Measurements from ENCODE around the gene CNNM2. TPM values are rescaled to one million over a fixed set of nuclear protein-coding genes. Genes with fewer than 3 reads are reported as not detected.

The CNNM2 gene
- total RNA-seq, 2 donors from 2014 or later, result 14.7 to 17.9 TPM

GRCh38 chr10:103120546-103120945, 202.5 kb downstream of the CNNM2 start:
- Histone ChIP-seq H3K27ac (ENCODE audit: low read depth, low read length) (no peak overlapping the region), H3K9ac (ENCODE audit: extremely low read depth, low read length, poor library complexity, severe bottlenecking) (no peak overlapping the region), H3K36me3 (ENCODE audit: control insufficient read depth, insufficient read depth, low read length) (peaks cover 7% of the 10 kb centered on the region), H3K4me3 (ENCODE audit: low read length) (no peak overlapping the region), H3K9me3 (ENCODE audit: control insufficient read depth, low read length) (no peaks in the 10 kb centered on the region), H3K27me3 (ENCODE audit: control insufficient read depth, insufficient read depth, low read length, poor library complexity, severe bottlenecking) (no peaks in the 10 kb centered on the region), H3K4me1 (ENCODE audit: control insufficient read depth, insufficient read depth, low read length) (peaks cover 22% of the 10 kb centered on the region)
- Mint-ChIP-seq H3K9me3 (no peaks in the 10 kb centered on the region), H3K36me3 (ENCODE audit: low read depth) (peaks cover 9% of the 10 kb centered on the region), H3K27me3 (ENCODE audit: insufficient read depth) (no peaks in the 10 kb centered on the region), H3K4me3 (no peak overlapping the region), H3K27ac (no peak overlapping the region), H3K4me1 (peaks cover 27% of the 10 kb centered on the region)
- DNase-seq, result no peak
- no peak for TF ChIP-seq CTCF (conservative IDR thresholded peaks at IDR 0.05)
- WGBS, 2 experiments (ENCODE audit: insufficient coverage in 1 of 2, insufficient read length in 1 of 2), result 83 to 98% methylated on average over 1 to 2 of the region's 2 CpGs

GRCh38 chr10:103120977-103121735, 203.1 kb downstream of the CNNM2 start:
- no peak overlapping the region for H3K9ac ChIP-seq (ENCODE audit: extremely low read depth, low read length, poor library complexity, severe bottlenecking)
- peaks cover 21% of the 10 kb centered on the region for H3K4me1 ChIP-seq (ENCODE audit: control insufficient read depth, insufficient read depth, low read length)
- Mint-ChIP-seq H3K4me3 (no peak overlapping the region), H3K4me1 (peaks cover 33% of the 10 kb centered on the region), H3K9me3 (no peaks in the 10 kb centered on the region), H3K27ac (no peak overlapping the region), H3K36me3 (ENCODE audit: low read depth) (peaks cover 12% of the 10 kb centered on the region), H3K27me3 (ENCODE audit: insufficient read depth) (no peaks in the 10 kb centered on the region)
- H3K9me3 ChIP-seq (ENCODE audit: control insufficient read depth, low read length), result no peaks in the 10 kb centered on the region
- no peaks in the 10 kb centered on the region for H3K27me3 ChIP-seq (ENCODE audit: control insufficient read depth, insufficient read depth, low read length, poor library complexity, severe bottlenecking)
- H3K27ac ChIP-seq (ENCODE audit: low read depth, low read length), result no peak overlapping the region
- DNase-seq, result no peak
- no peak overlapping the region for H3K4me3 ChIP-seq (ENCODE audit: low read length)
- H3K36me3 ChIP-seq (ENCODE audit: control insufficient read depth, insufficient read depth, low read length), result peaks cover 7% of the 10 kb centered on the region
- no peak for TF ChIP-seq CTCF (conservative IDR thresholded peaks at IDR 0.05)
- WGBS, 2 experiments (ENCODE audit: insufficient coverage in 1 of 2, insufficient read length in 1 of 2), result 93 to 100% methylated on average over 1 to 2 of the region's 2 CpGs

GRCh38 chr10:103123282-103124024, 205.4 kb downstream of the CNNM2 start:
- peak overlapping the region; percentile 46 for H3K27ac Mint-ChIP-seq
- no peaks in the 10 kb centered on the region for H3K27me3 ChIP-seq (ENCODE audit: control insufficient read depth, insufficient read depth, low read length, poor library complexity, severe bottlenecking)
- H3K9me3 Mint-ChIP-seq, result peaks cover 9% of the 10 kb centered on the region
- H3K9me3 ChIP-seq (ENCODE audit: control insufficient read depth, low read length), result peaks cover 11% of the 10 kb centered on the region
- WGBS, 2 experiments (ENCODE audit: insufficient coverage in 1 of 2, insufficient read length in 1 of 2), result 94% methylated on average over 5 to 7 of the region's 7 CpGs
- DNase-seq, result no peak
- peaks cover 21% of the 10 kb centered on the region for H3K4me1 ChIP-seq (ENCODE audit: control insufficient read depth, insufficient read depth, low read length)
- peaks cover 29% of the 10 kb centered on the region for H3K36me3 Mint-ChIP-seq (ENCODE audit: low read depth)
- no peak overlapping the region for H3K27ac ChIP-seq (ENCODE audit: low read depth, low read length)
- no peak overlapping the region for H3K4me3 ChIP-seq (ENCODE audit: low read length)
- peaks cover 22% of the 10 kb centered on the region for H3K36me3 ChIP-seq (ENCODE audit: control insufficient read depth, insufficient read depth, low read length)
- H3K27me3 Mint-ChIP-seq (ENCODE audit: insufficient read depth), result no peaks in the 10 kb centered on the region
- H3K4me1 Mint-ChIP-seq, result peaks cover 33% of the 10 kb centered on the region
- H3K4me3 Mint-ChIP-seq, result no peak overlapping the region
- TF ChIP-seq CTCF (conservative IDR thresholded peaks at IDR 0.05), result no peak
- no peak overlapping the region for H3K9ac ChIP-seq (ENCODE audit: extremely low read depth, low read length, poor library complexity, severe bottlenecking)
